ENCODE measurements around the gene CRYBG1.

DNA sequence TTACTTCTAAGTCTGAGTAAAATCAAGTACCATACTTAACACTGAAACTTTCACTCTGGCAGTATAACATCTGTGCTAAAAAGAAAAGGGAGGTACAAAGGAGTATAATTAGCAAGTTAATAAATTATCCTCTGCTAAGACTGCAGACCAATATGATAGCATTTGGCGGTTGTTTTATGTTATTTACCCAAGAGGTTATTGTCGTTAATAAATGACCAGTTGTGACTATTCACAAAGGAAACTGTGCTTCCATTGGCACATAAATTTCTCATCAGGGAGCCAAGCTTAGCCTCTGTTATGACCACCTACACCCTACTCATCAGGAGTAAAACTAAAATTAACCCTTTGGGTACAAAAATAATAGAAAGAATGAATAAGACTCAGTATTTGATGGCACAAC is 86.5 kb downstream of the CRYBG1 start:
- TF ChIP-seq NR3C1 (CRISPR knock-in tag; conservative IDR thresholded peaks at IDR 0.05; ENCODE audit: low read depth) (no peak), ATF3 (CRISPR knock-in tag; conservative IDR thresholded peaks at IDR 0.05) (no peak), ZNF416 (CRISPR knock-in tag; IDR thresholded peaks at IDR 0.05) (no peak), SP1 (CRISPR knock-in tag; conservative IDR thresholded peaks at IDR 0.05) (no peak), CTCF (IDR thresholded peaks at IDR 0.05) (no peak), NR2C2 (CRISPR knock-in tag; IDR thresholded peaks at IDR 0.05) (no peak), ZNF263 (CRISPR knock-in tag; IDR thresholded peaks at IDR 0.05; ENCODE audit: low read depth) (no peak), PRRX2 (CRISPR knock-in tag; IDR thresholded peaks at IDR 0.05) (no peak), ETV6 (CRISPR knock-in tag; IDR thresholded peaks at IDR 0.05) (no peak), NFE2L1 (CRISPR knock-in tag; IDR thresholded peaks at IDR 0.05) (no peak), USF1 (CRISPR knock-in tag; IDR thresholded peaks at IDR 0.05) (no peak), TEAD4 (CRISPR knock-in tag; IDR thresholded peaks at IDR 0.05) (no peak), ATF2 (CRISPR knock-in tag; IDR thresholded peaks at IDR 0.05; ENCODE audit: borderline replicate concordance, low read depth) (no peak), FOXP4 (CRISPR knock-in tag; IDR thresholded peaks at IDR 0.05) (no peak)

Measured in WTC11 (cell line).